ENCODE results near the gene MRPS22. TPM values are rescaled to one million over a fixed set of nuclear protein-coding genes. Genes with fewer than 3 reads are reported as not detected.

The MRPS22 gene
- total RNA-seq, 3 donors from 2014 or later = 45.2 to 47.9 (median 46.4) TPM

- Histone ChIP-seq H3K36me3 (no peaks in the 10 kb centered on the region), H3K27ac (no peak overlapping the region), H3K27me3 (no peaks in the 10 kb centered on the region), H3K9me3 (no peaks in the 10 kb centered on the region), H3K4me1 (no peaks in the 10 kb centered on the region), H3K4me3 (no peak overlapping the region)
- intact Hi-C loops (cut with DNase I; ENCODE audit: low total_unique reads) = no loop called here
- no peak for TF ChIP-seq CTCF (IDR thresholded peaks at IDR 0.05)
- no peak for TF ChIP-seq POLR2A (IDR thresholded peaks at IDR 0.05)
- TF ChIP-seq POLR2AphosphoS5 (IDR thresholded peaks at IDR 0.05) = no peak
- DNase-seq (ENCODE audit: low spot score in 2 of 2) = no peak
These were observed 40.6 kb upstream of the MRPS22 start for GRCh38 chr3:139303216-139303615.

GRCh38 chr3:139304383-139304782, 39.4 kb upstream of the MRPS22 start:
- intact Hi-C loops (cut with DNase I; ENCODE audit: low total_unique reads) = no loop called here
- Histone ChIP-seq H3K9me3 (no peaks in the 10 kb centered on the region), H3K4me1 (no peaks in the 10 kb centered on the region), H3K27me3 (no peaks in the 10 kb centered on the region), H3K4me3 (no peak overlapping the region), H3K27ac (no peak overlapping the region), H3K36me3 (no peaks in the 10 kb centered on the region)
- no peak for DNase-seq (ENCODE audit: low spot score in 2 of 2)
- TF ChIP-seq CTCF (IDR thresholded peaks at IDR 0.05) (no peak), POLR2AphosphoS5 (IDR thresholded peaks at IDR 0.05) (no peak), POLR2A (IDR thresholded peaks at IDR 0.05) (no peak)

GRCh38 chr3:139306078-139306477, 37.7 kb upstream of the MRPS22 start:
- intact Hi-C loops (cut with DNase I; ENCODE audit: low total_unique reads) = no loop called here
- TF ChIP-seq POLR2A (IDR thresholded peaks at IDR 0.05) = no peak
- TF ChIP-seq POLR2AphosphoS5 (IDR thresholded peaks at IDR 0.05) = no peak
- no peak for TF ChIP-seq CTCF (IDR thresholded peaks at IDR 0.05)
- Histone ChIP-seq H3K4me3 (no peak overlapping the region), H3K4me1 (no peaks in the 10 kb centered on the region), H3K27me3 (no peaks in the 10 kb centered on the region), H3K36me3 (no peaks in the 10 kb centered on the region), H3K9me3 (no peaks in the 10 kb centered on the region), H3K27ac (no peak overlapping the region)
- no peak for DNase-seq (ENCODE audit: low spot score in 2 of 2)

- H3K4me1 ChIP-seq = no peaks in the 10 kb centered on the region
- no peaks in the 10 kb centered on the region for H3K27me3 ChIP-seq
- H3K9me3 ChIP-seq = no peaks in the 10 kb centered on the region
- no peak overlapping the region for H3K27ac ChIP-seq
- intact Hi-C loops (cut with DNase I; ENCODE audit: low total_unique reads) = no loop called here
- no peak overlapping the region for H3K4me3 ChIP-seq
- no peak for TF ChIP-seq POLR2AphosphoS5 (IDR thresholded peaks at IDR 0.05)
- no peak for TF ChIP-seq POLR2A (IDR thresholded peaks at IDR 0.05)
- TF ChIP-seq CTCF (IDR thresholded peaks at IDR 0.05) = no peak
- no peaks in the 10 kb centered on the region for H3K36me3 ChIP-seq
- DNase-seq (ENCODE audit: low spot score in 2 of 2) = no peak
These were observed 36.7 kb upstream of the MRPS22 start for GRCh38 chr3:139307072-139307491.

- Histone ChIP-seq H3K27me3 (no peaks in the 10 kb centered on the region), H3K4me1 (no peaks in the 10 kb centered on the region), H3K27ac (no peak overlapping the region), H3K4me3 (no peak overlapping the region), H3K9me3 (no peaks in the 10 kb centered on the region), H3K36me3 (no peaks in the 10 kb centered on the region)
- no peak for TF ChIP-seq CTCF (IDR thresholded peaks at IDR 0.05)
- intact Hi-C loops (cut with DNase I; ENCODE audit: low total_unique reads) = no loop called here
- no peak for DNase-seq (ENCODE audit: low spot score in 2 of 2)
These were observed 35.9 kb upstream of the MRPS22 start for GRCh38 chr3:139307601-139308555.
